Activated B cell treated with CpG ODN at 0.5 μM for 24 hours (primary cell): Measurements from ENCODE around the gene MACROD1. TPM values are rescaled to one million over a fixed set of nuclear protein-coding genes. Genes with fewer than 3 reads are reported as not detected.

Experiments used
- ATAC-seq: fragments of 200-7000 bp; cut with Tn5 transposase; one replicate; pipeline ENCODE4 v1.10.0; 2021; ENCODE audit warnings: low read depth, mild to moderate bottlenecking, moderate library complexity
- CTCF ChIA-PET: fragments of 350-600 bp; sonication (Branson Sonifier 250); formaldehyde crosslinking; loops from one replicate; lab custom pipeline; 2021; ENCODE audit warnings: antibody characterized with exemption; lab: Charles Lee
- POLR2A ChIA-PET: fragments of 350-600 bp; sonication (Branson Sonifier 250); formaldehyde crosslinking; loops from one replicate; lab custom pipeline; 2021; ENCODE audit warnings: antibody characterized with exemption; lab: Charles Lee
- DNase-seq: peaks from one replicate; pipeline ENCODE4 v3.0.0; 2022
- H3K27ac Mint-ChIP-seq: one replicate; pipeline ENCODE4 v1.8.0; 2020; ENCODE audit warnings: mixed read lengths
- H3K27me3 Mint-ChIP-seq: one replicate; pipeline ENCODE4 v1.8.0; 2021; ENCODE audit warnings: mixed read lengths
- H3K36me3 Mint-ChIP-seq: one replicate; pipeline ENCODE4 v1.8.0; 2021; ENCODE audit warnings: low read depth, mixed read lengths
- H3K4me1 Mint-ChIP-seq: one replicate; pipeline ENCODE4 v1.8.0; 2021; ENCODE audit warnings: mixed read lengths
- H3K4me3 Mint-ChIP-seq: one replicate; pipeline ENCODE4 v1.8.0; 2020; ENCODE audit warnings: mild to moderate bottlenecking, mixed read lengths
- H3K9me3 Mint-ChIP-seq: one replicate; pipeline ENCODE4 v1.8.0; 2020; ENCODE audit warnings: mixed read lengths
- CTCF ChIP-seq: fragments of 200-600 bp; IDR thresholded peaks from one replicate; pipeline ENCODE4 v1.8.0; 2022; ENCODE audit warnings: antibody characterized with exemption, mild to moderate bottlenecking
- intact Hi-C: fragments of 100-400 bp; cut with micrococcal nuclease; formaldehyde crosslinking; loops from one replicate; pipeline ENCODE4 v1.15.1; 2024
- total RNA-seq: library from RNA; stranded (reverse); gene quantifications from 2 replicates; pipeline ENCODE4 v1.2.3, GENCODE V29; 2022

MACROD1 gene
- total RNA-seq, 1 donor from 2014 or later: 4.5 TPM

- POLR2A ChIA-PET: no interaction called here
- Mint-ChIP-seq H3K4me1 (no peaks in the 10 kb centered on the region), H3K9me3 (no peaks in the 10 kb centered on the region)
Observed at GRCh38 chr11:64122411-64123410, 43.2 kb downstream of the MACROD1 start.

GRCh38 chr11:64121663-64122410 is 44.1 kb downstream of the MACROD1 start:
- Mint-ChIP-seq H3K27me3 (peaks cover under 1% of the 10 kb centered on the region), H3K36me3 (no peaks in the 10 kb centered on the region), H3K4me1 (no peaks in the 10 kb centered on the region), H3K4me3 (no peak overlapping the region), H3K27ac (no peak overlapping the region), H3K9me3 (no peaks in the 10 kb centered on the region)
- POLR2A ChIA-PET: no interaction called here
- CTCF ChIA-PET: no interaction called here
- DNase-seq (no peak), ATAC-seq (no peak)
- no peak for TF ChIP-seq CTCF
- intact Hi-C loops: no loop called here

More at GRCh38 chr11:64122411-64123410, 43.2 kb downstream of the MACROD1 start:
- CTCF ChIA-PET: no interaction called here
- DNase-seq (no peak), ATAC-seq (no peak)
- H3K36me3 Mint-ChIP-seq: no peaks in the 10 kb centered on the region
- H3K27me3 Mint-ChIP-seq: peaks cover 2% of the 10 kb centered on the region
- H3K27ac Mint-ChIP-seq: no peak overlapping the region
- intact Hi-C loops: no loop called here
- TF ChIP-seq CTCF: no peak
- H3K4me3 Mint-ChIP-seq: no peak overlapping the region

- DNase-seq (no peak), ATAC-seq (no peak)
- H3K4me3 Mint-ChIP-seq: no peak overlapping the region
- H3K27ac Mint-ChIP-seq: no peak overlapping the region
- no peaks in the 10 kb centered on the region for H3K27me3 Mint-ChIP-seq
- no peaks in the 10 kb centered on the region for H3K4me1 Mint-ChIP-seq
- no peaks in the 10 kb centered on the region for H3K9me3 Mint-ChIP-seq
- TF ChIP-seq CTCF: no peak
- CTCF ChIA-PET: no interaction called here
- intact Hi-C loops: no loop called here
- H3K36me3 Mint-ChIP-seq: no peaks in the 10 kb centered on the region
- POLR2A ChIA-PET: interaction anchor here (0.6 kb wide), 1 partner anchor 110 kb away, joined by 4 read pairs; no protein-coding TSS in a partner anchor
Observed at GRCh38 chr11:64120951-64121569, 44.9 kb downstream of the MACROD1 start.

GRCh38 chr11:64119700-64120099 is 46.2 kb downstream of the MACROD1 start:
- no peak for ATAC-seq
- ChIA-PET CTCF (no interaction called here), POLR2A (no interaction called here)
- Mint-ChIP-seq H3K27me3 (no peaks in the 10 kb centered on the region), H3K4me1 (no peaks in the 10 kb centered on the region), H3K27ac (no peak overlapping the region), H3K9me3 (no peaks in the 10 kb centered on the region), H3K4me3 (no peak overlapping the region), H3K36me3 (no peaks in the 10 kb centered on the region)
- intact Hi-C loops: no loop called here
- no peak for TF ChIP-seq CTCF
- no peak for DNase-seq
